PC-3 (cell line): ENCODE data around the gene GJA8. TPM values are rescaled to one million over a fixed set of nuclear protein-coding genes. Genes with fewer than 3 reads are reported as not detected.
A peak's percentile ranks its signal among the peaks of the same experiment; 100 is the strongest.

ENCODE experiments used
- ATAC-seq: fragments of 200-7000 bp; cut with Tn5 transposase; 2 replicates; pipeline ENCODE4 v1.9.1; 2020; ENCODE audit warnings: mild to moderate bottlenecking, moderate library complexity
- BruUV-seq: library from RNA; stranded (reverse); fragments of 400-500 nt; replicated peaks from 2 replicates; lab custom pipeline; 2021; lab: Mats Ljungman, UMichigan
- CTCF ChIA-PET: fragments of 300-600 bp; sonication (Branson Sonifier 250); formaldehyde crosslinking; loops from one replicate; lab custom pipeline; 2022; ENCODE audit warnings: antibody characterized with exemption; lab: Charles Lee
- POLR2A ChIA-PET: fragments of 300-600 bp; sonication (Branson Sonifier 250); formaldehyde crosslinking; loops from one replicate; lab custom pipeline; 2022; ENCODE audit warnings: antibody characterized with exemption; ENCODE audit not compliant: unreplicated experiment; lab: Charles Lee
- DNase-seq: peaks from one replicate; pipeline ENCODE4 v3.0.0-alpha.2; 2015
- H2AFZ ChIP-seq: fragments of 300-600 bp; sonication (generic); 2 replicates; pipeline ENCODE4 v1.6.0; 2016; ENCODE audit warnings: antibody characterized with exemption, low read length
- H3F3A ChIP-seq: fragments of 300-600 bp; sonication (generic); one replicate; pipeline ENCODE4 v1.6.0; 2017; ENCODE audit warnings: antibody characterized with exemption, low read length, control low read depth, mild to moderate bottlenecking; ENCODE audit not compliant: unreplicated experiment
- H3K27ac ChIP-seq: fragments of 300-600 bp; sonication (generic); 2 replicates; pipeline ENCODE4 v1.5.1; 2016; ENCODE audit warnings: mild to moderate bottlenecking, low read length
- H3K27me3 ChIP-seq: fragments of 300-600 bp; sonication (generic); 2 replicates; pipeline ENCODE4 v1.6.1; 2016; ENCODE audit warnings: low read length, mixed read lengths
- H3K36me3 ChIP-seq: fragments of 300-600 bp; sonication (generic); 2 replicates; pipeline ENCODE4 v1.6.1; 2016; ENCODE audit warnings: low read depth, mixed run types, low read length, mixed read lengths
- H3K4me1 ChIP-seq: fragments of 300-600 bp; sonication (generic); 2 replicates; pipeline ENCODE4 v1.5.1; 2016; ENCODE audit warnings: low read length; ENCODE audit not compliant: insufficient read depth
- H3K4me2 ChIP-seq: fragments of 300-600 bp; sonication (generic); 2 replicates; pipeline ENCODE4 v1.6.0; 2016; ENCODE audit warnings: low read length
- H3K4me3 ChIP-seq: fragments of 300-600 bp; sonication (generic); 2 replicates; pipeline ENCODE4 v1.5.1; 2016; ENCODE audit warnings: mild to moderate bottlenecking, low read length, mixed read lengths
- H3K79me2 ChIP-seq: fragments of 300-600 bp; sonication (generic); 2 replicates; pipeline ENCODE4 v1.6.1; 2017; ENCODE audit warnings: low read length, mixed read lengths
- H3K9ac ChIP-seq: fragments of 300-600 bp; sonication (generic); 2 replicates; pipeline ENCODE4 v1.6.0; 2016; ENCODE audit warnings: mild to moderate bottlenecking, low read length
- H3K9me2 ChIP-seq: fragments of 300-600 bp; sonication (generic); replicated peaks from 2 replicates; pipeline ENCODE4 v1.6.1; 2016; ENCODE audit warnings: mixed run types, low read length, mixed read lengths
- H3K9me3 ChIP-seq: fragments of 300-600 bp; sonication (generic); 2 replicates; pipeline ENCODE4 v1.6.1; 2016; ENCODE audit warnings: low read length, mixed read lengths
- H4K20me1 ChIP-seq: fragments of 300-600 bp; sonication (generic); 2 replicates; pipeline ENCODE4 v1.6.1; 2016; ENCODE audit warnings: low read length, mixed read lengths
- CTCF ChIP-seq: fragments of 300-600 bp; sonication (generic); conservative IDR thresholded peaks from 2 replicates; pipeline ENCODE4 v1.5.1; 2017; ENCODE audit warnings: antibody characterized with exemption, low read depth, mild to moderate bottlenecking, low read length
- EZH2 ChIP-seq: fragments of 300-600 bp; sonication (generic); IDR thresholded peaks from one replicate; pipeline ENCODE4 v1.6.1; 2017; ENCODE audit warnings: antibody characterized with exemption, mild to moderate bottlenecking, low read length; ENCODE audit not compliant: unreplicated experiment
- EZH2phosphoT487 ChIP-seq: fragments of 300-600 bp; sonication (generic); IDR thresholded peaks from 2 replicates; pipeline ENCODE4 v1.6.1; 2018; ENCODE audit warnings: mild to moderate bottlenecking, antibody characterized with exemption, low read length, borderline replicate concordance
- intact Hi-C: fragments of 100-400 bp; cut with micrococcal nuclease; formaldehyde crosslinking; loops from 2 replicates; pipeline ENCODE4 v1.9.0; 2023
- total RNA-seq: library from RNA; depleted of rRNA; stranded (reverse); fragments of >200 nt; gene quantifications from 2 replicates; pipeline ENCODE4 v1.2.3, GENCODE V29; 2014

GJA8 gene
- total RNA-seq, 1 experiment from 2014 or later = not detected

- Histone ChIP-seq H3K4me2 (peak overlapping the region; percentile 30), H2AFZ (peak overlapping the region; percentile 36), H3K9me3 (no peaks in the 10 kb centered on the region), H3F3A (no peaks in the 10 kb centered on the region), H3K4me1 (peaks cover 36% of the 10 kb centered on the region), H4K20me1 (no peaks in the 10 kb centered on the region), H3K27ac (peak overlapping the region; percentile 8), H3K36me3 (no peaks in the 10 kb centered on the region), H3K9me2 (no peaks in the 10 kb centered on the region), H3K4me3 (no peak overlapping the region), H3K9ac (no peak overlapping the region), H3K79me2 (no peaks in the 10 kb centered on the region), H3K27me3 (no peaks in the 10 kb centered on the region)
- DNase-seq (peak; percentile 88), ATAC-seq (peak; percentile 10)
- ChIA-PET POLR2A (no interaction called here), CTCF (interaction anchor here (0.5 to 2.3 kb wide), 13 partner anchors 102 to 381 kb away, joined by 3 to 15 read pairs (median 4); no protein-coding TSS in a partner anchor)
- TF ChIP-seq EZH2 = no peak
- peak; percentile 98 for TF ChIP-seq CTCF
- BruUV-seq = no TSS peak
- intact Hi-C loops = loop anchor here (5.0 to 10.0 kb wide), 2 partner anchors 265 to 618 kb away; no protein-coding TSS in a partner anchor
Measured at GRCh38 chr1:147892731-147893214, 9.8 kb upstream of the GJA8 start.

- Histone ChIP-seq H3K4me3 (no peak overlapping the region), H2AFZ (no peak overlapping the region), H3K9me2 (no peaks in the 10 kb centered on the region), H3K4me2 (peak overlapping the region; percentile 59), H4K20me1 (no peaks in the 10 kb centered on the region), H3K4me1 (peaks cover 28% of the 10 kb centered on the region), H3K36me3 (no peaks in the 10 kb centered on the region), H3K9ac (peak overlapping the region; percentile 71), H3K27ac (peak overlapping the region; percentile 86), H3F3A (no peaks in the 10 kb centered on the region), H3K9me3 (no peaks in the 10 kb centered on the region), H3K27me3 (no peaks in the 10 kb centered on the region), H3K79me2 (no peaks in the 10 kb centered on the region)
- BruUV-seq = no TSS peak
- ATAC-seq (peak; percentile 72), DNase-seq (peak; percentile 96)
- TF ChIP-seq EZH2 (no peak), EZH2phosphoT487 (no peak), CTCF (no peak)
- intact Hi-C loops = loop anchor here (10.0 kb wide), 1 partner anchor 620 kb away; no protein-coding TSS in a partner anchor
- CTCF ChIA-PET = interaction anchor here (0.8 kb wide), 1 partner anchor 253 kb away, joined by 3 read pairs; no protein-coding TSS in a partner anchor
- POLR2A ChIA-PET = interaction anchor here (0.5 to 1.2 kb wide), 4 partner anchors 133 to 178 kb away, joined by 3 to 6 read pairs (median 4); no protein-coding TSS in a partner anchor
Measured at GRCh38 chr1:147895123-147895522, 7.5 kb upstream of the GJA8 start.

- CTCF ChIA-PET = no interaction called here
- H4K20me1 ChIP-seq = no peaks in the 10 kb centered on the region
- H3K9ac ChIP-seq = no peak overlapping the region
- peak; percentile 38 for DNase-seq
- no peak for ATAC-seq
- no peaks in the 10 kb centered on the region for H3K27me3 ChIP-seq
- no TSS peak for BruUV-seq
- H3K36me3 ChIP-seq = no peaks in the 10 kb centered on the region
- no peaks in the 10 kb centered on the region for H3K9me2 ChIP-seq
- intact Hi-C loops = loop anchor here (10.0 kb wide), 1 partner anchor 622 kb away; no protein-coding TSS in a partner anchor
- H3F3A ChIP-seq = no peaks in the 10 kb centered on the region
- H3K4me2 ChIP-seq = no peak overlapping the region
- TF ChIP-seq EZH2phosphoT487 (no peak), CTCF (no peak), EZH2 (no peak)
- H3K4me3 ChIP-seq = no peak overlapping the region
- no peaks in the 10 kb centered on the region for H3K9me3 ChIP-seq
- peaks cover 23% of the 10 kb centered on the region for H3K4me1 ChIP-seq
- no peaks in the 10 kb centered on the region for H3K79me2 ChIP-seq
- POLR2A ChIA-PET = no interaction called here
- no peak overlapping the region for H3K27ac ChIP-seq
- H2AFZ ChIP-seq = no peak overlapping the region
Measured at GRCh38 chr1:147897029-147897752, 5.4 kb upstream of the GJA8 start.
